HL-60 (cell line): Measurements from ENCODE around the gene SLC12A3.

Experiments
- GABPA ChIP-seq: IDR thresholded peaks from 2 replicates; pipeline ENCODE4 v1.6.1; 2012; ENCODE audit warnings: low read depth
- POLR2AphosphoS5 ChIP-seq: IDR thresholded peaks from 2 replicates; pipeline ENCODE4 v1.6.1; 2012; ENCODE audit warnings: low read depth
- SPI1 ChIP-seq: IDR thresholded peaks from 2 replicates; pipeline ENCODE4 v1.6.1; 2012; ENCODE audit warnings: low read depth, mild to moderate bottlenecking, borderline replicate concordance
- TF ChIP-seq, protein P1 (sequence below): IDR thresholded peaks from one replicate; pipeline ENCODE4 v1.5.1; 2011; ENCODE audit warnings: low read length, control low read depth, inconsistent platforms; ENCODE audit not compliant: insufficient read depth
- TF ChIP-seq, protein P2 (sequence below): IDR thresholded peaks from 2 replicates; pipeline ENCODE4 v1.6.1; 2012; ENCODE audit warnings: low read depth; ENCODE audit not compliant: insufficient replicate concordance

DNA sequence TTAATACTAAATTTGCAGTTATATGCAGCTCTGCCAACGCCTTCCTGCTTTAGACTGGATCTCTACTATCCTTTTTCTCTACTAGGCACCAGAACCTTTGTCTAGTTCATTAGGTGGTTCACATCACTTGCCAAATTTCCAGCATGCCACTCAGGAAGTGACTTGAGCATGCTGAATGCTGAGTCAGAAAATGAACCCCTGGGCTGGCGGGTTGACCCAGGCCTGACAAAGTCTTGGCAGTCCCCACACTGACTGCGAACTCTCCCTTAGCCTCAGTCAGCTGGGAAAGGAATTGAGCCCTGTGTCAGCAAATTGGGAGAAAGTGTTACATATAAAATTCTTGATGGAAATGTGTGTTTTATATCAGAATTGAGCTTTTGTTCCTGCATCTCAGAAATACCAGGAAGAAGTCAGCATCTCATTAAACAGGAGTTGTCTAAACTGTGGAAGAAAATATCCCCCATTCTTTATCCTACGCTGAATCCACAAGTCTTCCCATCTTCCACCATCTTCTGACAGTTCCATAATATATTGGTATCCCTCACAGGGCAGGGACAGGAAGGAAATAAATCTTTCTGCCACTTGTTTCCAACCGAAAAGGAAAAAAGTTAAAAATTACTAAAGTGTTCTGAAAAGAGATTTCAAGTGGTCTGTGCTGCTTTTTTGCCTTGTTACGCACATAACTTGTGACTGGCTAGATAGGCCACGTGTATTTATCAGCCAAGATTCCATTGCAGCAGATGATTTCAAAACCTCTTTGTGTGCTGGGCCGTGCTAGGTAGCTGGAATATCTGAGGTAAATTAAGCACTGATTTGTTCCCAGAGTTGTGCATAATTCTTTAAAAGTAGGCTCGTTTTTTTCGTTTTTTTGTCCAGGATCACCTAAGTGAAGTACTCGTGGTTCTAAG lies 16.7 kb upstream of the SLC12A3 start:
- no peak for TF ChIP-seq POLR2AphosphoS5
- TF ChIP-seq, protein P1, sequence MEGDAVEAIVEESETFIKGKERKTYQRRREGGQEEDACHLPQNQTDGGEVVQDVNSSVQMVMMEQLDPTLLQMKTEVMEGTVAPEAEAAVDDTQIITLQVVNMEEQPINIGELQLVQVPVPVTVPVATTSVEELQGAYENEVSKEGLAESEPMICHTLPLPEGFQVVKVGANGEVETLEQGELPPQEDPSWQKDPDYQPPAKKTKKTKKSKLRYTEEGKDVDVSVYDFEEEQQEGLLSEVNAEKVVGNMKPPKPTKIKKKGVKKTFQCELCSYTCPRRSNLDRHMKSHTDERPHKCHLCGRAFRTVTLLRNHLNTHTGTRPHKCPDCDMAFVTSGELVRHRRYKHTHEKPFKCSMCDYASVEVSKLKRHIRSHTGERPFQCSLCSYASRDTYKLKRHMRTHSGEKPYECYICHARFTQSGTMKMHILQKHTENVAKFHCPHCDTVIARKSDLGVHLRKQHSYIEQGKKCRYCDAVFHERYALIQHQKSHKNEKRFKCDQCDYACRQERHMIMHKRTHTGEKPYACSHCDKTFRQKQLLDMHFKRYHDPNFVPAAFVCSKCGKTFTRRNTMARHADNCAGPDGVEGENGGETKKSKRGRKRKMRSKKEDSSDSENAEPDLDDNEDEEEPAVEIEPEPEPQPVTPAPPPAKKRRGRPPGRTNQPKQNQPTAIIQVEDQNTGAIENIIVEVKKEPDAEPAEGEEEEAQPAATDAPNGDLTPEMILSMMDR, result no peak
- no peak for TF ChIP-seq GABPA
- TF ChIP-seq, protein P2, sequence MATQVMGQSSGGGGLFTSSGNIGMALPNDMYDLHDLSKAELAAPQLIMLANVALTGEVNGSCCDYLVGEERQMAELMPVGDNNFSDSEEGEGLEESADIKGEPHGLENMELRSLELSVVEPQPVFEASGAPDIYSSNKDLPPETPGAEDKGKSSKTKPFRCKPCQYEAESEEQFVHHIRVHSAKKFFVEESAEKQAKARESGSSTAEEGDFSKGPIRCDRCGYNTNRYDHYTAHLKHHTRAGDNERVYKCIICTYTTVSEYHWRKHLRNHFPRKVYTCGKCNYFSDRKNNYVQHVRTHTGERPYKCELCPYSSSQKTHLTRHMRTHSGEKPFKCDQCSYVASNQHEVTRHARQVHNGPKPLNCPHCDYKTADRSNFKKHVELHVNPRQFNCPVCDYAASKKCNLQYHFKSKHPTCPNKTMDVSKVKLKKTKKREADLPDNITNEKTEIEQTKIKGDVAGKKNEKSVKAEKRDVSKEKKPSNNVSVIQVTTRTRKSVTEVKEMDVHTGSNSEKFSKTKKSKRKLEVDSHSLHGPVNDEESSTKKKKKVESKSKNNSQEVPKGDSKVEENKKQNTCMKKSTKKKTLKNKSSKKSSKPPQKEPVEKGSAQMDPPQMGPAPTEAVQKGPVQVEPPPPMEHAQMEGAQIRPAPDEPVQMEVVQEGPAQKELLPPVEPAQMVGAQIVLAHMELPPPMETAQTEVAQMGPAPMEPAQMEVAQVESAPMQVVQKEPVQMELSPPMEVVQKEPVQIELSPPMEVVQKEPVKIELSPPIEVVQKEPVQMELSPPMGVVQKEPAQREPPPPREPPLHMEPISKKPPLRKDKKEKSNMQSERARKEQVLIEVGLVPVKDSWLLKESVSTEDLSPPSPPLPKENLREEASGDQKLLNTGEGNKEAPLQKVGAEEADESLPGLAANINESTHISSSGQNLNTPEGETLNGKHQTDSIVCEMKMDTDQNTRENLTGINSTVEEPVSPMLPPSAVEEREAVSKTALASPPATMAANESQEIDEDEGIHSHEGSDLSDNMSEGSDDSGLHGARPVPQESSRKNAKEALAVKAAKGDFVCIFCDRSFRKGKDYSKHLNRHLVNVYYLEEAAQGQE, result no peak
- no peak for TF ChIP-seq SPI1
